Astrocyte (in vitro differentiated cells and primary cell): Measurements from ENCODE around the gene CEP41. TPM values are rescaled to one million over a fixed set of nuclear protein-coding genes. Genes with fewer than 3 reads are reported as not detected.

Source experiments
- DNase-seq: peaks from one replicate; pipeline ENCODE4 v3.0.0-alpha.2; 2010; ENCODE audit warnings: low read depth
- FAIRE-seq: peaks from 2 replicates; lab custom pipeline; 2011; peaks lifted over from hg19 to GRCh38; lab: Jason Lieb, UNC
- H2AFZ ChIP-seq: 2 replicates; pipeline ENCODE4 v1.6.0; 2012; ENCODE audit warnings: low read depth, low read length, inconsistent platforms
- H3K27ac ChIP-seq: 2 replicates; pipeline ENCODE4 v1.5.1; 2011; ENCODE audit warnings: low read depth, low read length, inconsistent platforms
- H3K27me3 ChIP-seq: 2 replicates; pipeline ENCODE4 v1.6.0; 2011; ENCODE audit warnings: low read length, inconsistent platforms; ENCODE audit not compliant: insufficient read depth
- H3K36me3 ChIP-seq: 2 replicates; pipeline ENCODE4 v1.5.1; 2011; ENCODE audit warnings: low read length, inconsistent platforms; ENCODE audit not compliant: insufficient read depth
- H3K4me1 ChIP-seq: 2 replicates; pipeline ENCODE4 v1.5.1; 2011; ENCODE audit warnings: low read length, inconsistent platforms; ENCODE audit not compliant: insufficient read depth
- H3K4me2 ChIP-seq: 2 replicates; pipeline ENCODE4 v1.6.0; 2012; ENCODE audit warnings: low read length, inconsistent platforms
- H3K4me3 ChIP-seq: 2 replicates; pipeline ENCODE4 v1.5.1; 2011; ENCODE audit warnings: low read depth, mild to moderate bottlenecking, low read length, inconsistent platforms; ENCODE audit not compliant: insufficient read depth
- H3K79me2 ChIP-seq: 2 replicates; pipeline ENCODE4 v1.6.0; 2012; ENCODE audit warnings: mild to moderate bottlenecking, low read length, inconsistent platforms; ENCODE audit not compliant: insufficient read depth
- H3K9ac ChIP-seq: 2 replicates; pipeline ENCODE4 v1.6.0; 2012; ENCODE audit warnings: mild to moderate bottlenecking, low read length, inconsistent platforms
- H3K9me3 ChIP-seq: 2 replicates; pipeline ENCODE4 v1.5.1; 2012; ENCODE audit warnings: low read depth, mild to moderate bottlenecking, low read length, inconsistent platforms; ENCODE audit not compliant: insufficient read depth
- H4K20me1 ChIP-seq: 2 replicates; pipeline ENCODE4 v1.6.0; 2012; ENCODE audit warnings: low read length, inconsistent platforms; ENCODE audit not compliant: insufficient read depth
- H3K27ac Mint-ChIP-seq: one replicate; pipeline ENCODE4 v1.8.0; 2021; ENCODE audit warnings: mild to moderate bottlenecking, mixed read lengths; ENCODE audit not compliant: unreplicated experiment
- H3K27me3 Mint-ChIP-seq: one replicate; pipeline ENCODE4 v1.8.0; 2021; ENCODE audit warnings: low read depth, mixed read lengths; ENCODE audit not compliant: unreplicated experiment
- H3K36me3 Mint-ChIP-seq: one replicate; pipeline ENCODE4 v1.8.0; 2021; ENCODE audit warnings: low read depth, mixed read lengths; ENCODE audit not compliant: unreplicated experiment
- H3K4me1 Mint-ChIP-seq: one replicate; pipeline ENCODE4 v1.8.0; 2021; ENCODE audit warnings: low read depth, mixed read lengths; ENCODE audit not compliant: unreplicated experiment
- H3K4me3 Mint-ChIP-seq: one replicate; pipeline ENCODE4 v1.8.0; 2021; ENCODE audit warnings: mild to moderate bottlenecking, moderate library complexity, mixed read lengths; ENCODE audit not compliant: unreplicated experiment
- H3K9me3 Mint-ChIP-seq: one replicate; pipeline ENCODE4 v1.8.0; 2021; ENCODE audit warnings: mild to moderate bottlenecking, mixed read lengths; ENCODE audit not compliant: unreplicated experiment
- CTCF ChIP-seq: IDR thresholded peaks from 2 replicates; pipeline ENCODE4 v1.5.1; 2011; ENCODE audit warnings: low read depth, mild to moderate bottlenecking, inconsistent platforms, low read length, moderate library complexity; ENCODE audit not compliant: insufficient read depth
- EZH2 ChIP-seq: IDR thresholded peaks from 2 replicates; pipeline ENCODE4 v1.6.1; 2012; ENCODE audit warnings: mild to moderate bottlenecking, low read length, inconsistent platforms; ENCODE audit not compliant: insufficient read depth
- total RNA-seq: library from RNA; stranded (reverse); gene quantifications from 2 replicates; pipeline ENCODE4 v1.2.1, GENCODE V29; 2021

The CEP41 gene
- total RNA-seq, 1 donor from 2014 or later: 16.4 TPM

- Histone ChIP-seq H2AFZ (no peak overlapping the region), H3K27ac (peak overlapping the region; percentile 98), H3K4me2 (peak overlapping the region; percentile 76), H3K27me3 (no peaks in the 10 kb centered on the region), H3K79me2 (no peaks in the 10 kb centered on the region), H3K9me3 (peaks cover 14% of the 10 kb centered on the region), H3K4me1 (peaks cover 40% of the 10 kb centered on the region), H3K4me3 (peak overlapping the region; percentile 9), H4K20me1 (no peaks in the 10 kb centered on the region), H3K36me3 (no peaks in the 10 kb centered on the region), H3K9ac (peak overlapping the region; percentile 79)
- Mint-ChIP-seq H3K4me1 (peaks cover 51% of the 10 kb centered on the region), H3K27me3 (no peaks in the 10 kb centered on the region), H3K36me3 (no peaks in the 10 kb centered on the region), H3K9me3 (peaks cover 17% of the 10 kb centered on the region), H3K27ac (peak overlapping the region; percentile 100), H3K4me3 (no peak overlapping the region)
- FAIRE-seq: peak; percentile 99
- no peak for TF ChIP-seq EZH2
- TF ChIP-seq CTCF: no peak
- DNase-seq: peak; percentile 99
These were observed 84.5 kb downstream of the CEP41 start for GRCh38 chr7:130356121-130356875.

- Mint-ChIP-seq H3K9me3 (no peaks in the 10 kb centered on the region), H3K4me3 (no peak overlapping the region), H3K27ac (peak overlapping the region; percentile 74), H3K27me3 (peaks cover 4% of the 10 kb centered on the region), H3K4me1 (peaks cover 58% of the 10 kb centered on the region), H3K36me3 (no peaks in the 10 kb centered on the region)
- Histone ChIP-seq H2AFZ (no peak overlapping the region), H3K4me1 (peaks cover 44% of the 10 kb centered on the region), H3K4me2 (peak overlapping the region; percentile 90), H3K36me3 (no peaks in the 10 kb centered on the region), H3K79me2 (no peaks in the 10 kb centered on the region), H4K20me1 (no peaks in the 10 kb centered on the region), H3K9ac (peak overlapping the region; percentile 34), H3K27ac (peak overlapping the region; percentile 50), H3K9me3 (no peaks in the 10 kb centered on the region), H3K27me3 (no peaks in the 10 kb centered on the region), H3K4me3 (no peak overlapping the region)
- TF ChIP-seq EZH2 (no peak), CTCF (no peak)
- DNase-seq (no peak), FAIRE-seq (no peak)
These were observed 87.6 kb downstream of the CEP41 start for GRCh38 chr7:130353196-130353595.
